ENCODE data around the gene LMCD1. TPM values are rescaled to one million over a fixed set of nuclear protein-coding genes. Genes with fewer than 3 reads are reported as not detected.

Gene LMCD1
- total RNA-seq, 1 experiment from 2014 or later: 59.6 TPM

DNA sequence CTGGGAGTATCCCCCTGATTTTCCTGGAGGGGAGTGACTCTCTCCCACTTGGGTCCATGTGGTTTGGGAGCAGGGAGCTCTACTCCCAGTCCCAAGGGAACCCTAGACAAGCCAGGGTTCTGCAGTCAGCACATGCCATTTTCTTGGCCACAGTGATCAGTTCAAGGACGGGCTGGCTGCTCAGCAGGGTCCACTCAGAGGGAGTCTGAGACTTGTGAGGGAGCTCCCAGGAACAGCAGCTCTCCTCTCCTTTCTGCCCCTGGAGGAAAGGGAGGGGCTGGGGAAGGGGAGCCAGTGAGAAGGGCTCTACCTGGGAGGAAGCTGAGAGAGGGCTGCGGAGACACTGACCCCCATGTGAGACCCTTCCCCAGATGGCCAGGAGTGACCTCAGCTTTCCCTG is 29.1 kb upstream of the LMCD1 start:
- DNase-seq: no peak
- Histone ChIP-seq H3K27me3 (no peaks in the 10 kb centered on the region), H3K4me3 (no peak overlapping the region)

DNA sequence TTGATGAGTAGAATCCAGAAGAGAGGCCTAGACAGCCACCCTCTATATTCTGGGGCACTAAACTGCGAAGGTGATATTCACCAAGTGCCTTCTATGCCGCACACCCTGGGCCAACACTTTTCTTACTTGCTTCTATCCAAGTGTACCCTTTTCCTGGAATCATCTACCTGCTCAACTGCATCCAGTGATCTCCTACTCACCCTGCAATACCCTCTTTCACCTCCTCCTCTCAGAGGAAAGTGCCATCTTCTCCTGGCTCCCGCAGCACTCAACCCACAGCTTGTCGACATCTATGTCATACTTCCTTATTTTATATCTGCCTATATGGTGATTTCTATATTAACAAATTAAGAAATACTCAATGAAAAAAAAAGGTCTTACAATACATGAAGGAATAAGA is 28.6 kb upstream of the LMCD1 start:
- Histone ChIP-seq H3K27me3 (no peaks in the 10 kb centered on the region), H3K9me3 (replicated peaks) (no peaks in the 10 kb centered on the region), H3K36me3 (no peaks in the 10 kb centered on the region), H3K27ac (no peak overlapping the region), H3K4me3 (no peak overlapping the region), H3K4me1 (no peaks in the 10 kb centered on the region)
- no peak for DNase-seq

More for the DNA sequence above, 29.1 kb upstream of the LMCD1 start:
- Histone ChIP-seq H3K4me1 (no peaks in the 10 kb centered on the region), H3K9me3 (replicated peaks) (no peaks in the 10 kb centered on the region), H3K27ac (no peak overlapping the region), H3K36me3 (no peaks in the 10 kb centered on the region)

DNA sequence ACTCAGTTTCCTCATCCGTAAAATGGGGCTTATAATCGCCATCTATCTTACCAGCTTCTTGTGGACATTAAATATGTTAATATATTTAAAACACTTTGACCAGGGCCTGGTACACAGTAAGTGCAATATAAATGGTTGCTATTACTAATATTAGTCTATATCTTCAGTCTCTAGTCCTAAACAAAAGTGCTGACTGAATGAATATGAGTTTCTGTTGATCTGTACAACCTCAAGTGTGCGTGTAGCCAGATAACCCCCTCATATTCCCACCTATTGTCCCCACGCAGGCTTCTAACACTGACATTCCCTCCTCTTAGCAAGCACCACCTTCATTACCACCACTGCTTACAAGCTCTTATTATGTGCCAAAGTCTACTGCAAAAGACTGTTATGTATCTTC is 27.6 kb upstream of the LMCD1 start:
- no peak for DNase-seq
- no peaks in the 10 kb centered on the region for H3K4me1 ChIP-seq
- no peaks in the 10 kb centered on the region for H3K27me3 ChIP-seq
- no peaks in the 10 kb centered on the region for H3K9me3 ChIP-seq (replicated peaks)
- no peaks in the 10 kb centered on the region for H3K36me3 ChIP-seq
- no peak overlapping the region for H3K27ac ChIP-seq
- H3K4me3 ChIP-seq: no peak overlapping the region

DNA sequence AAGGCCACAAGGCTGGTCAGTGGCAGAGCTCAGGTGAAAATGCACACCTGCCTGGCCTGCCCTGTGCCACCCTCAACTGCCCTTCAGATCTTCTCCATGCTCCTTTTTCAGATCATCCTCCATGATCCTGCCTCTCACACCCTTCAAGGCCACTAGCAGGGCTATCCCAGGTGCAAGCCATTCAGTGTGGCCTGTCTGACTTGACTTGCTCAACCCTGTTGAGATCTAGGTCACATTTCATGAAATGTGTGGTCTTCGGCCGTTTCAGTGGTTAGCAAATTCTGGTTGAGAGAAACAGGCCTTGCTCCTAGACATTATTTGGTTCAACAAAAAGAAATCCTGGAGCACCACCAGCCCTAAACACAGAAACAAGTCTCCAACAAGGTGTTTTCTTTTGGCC is 26.6 kb upstream of the LMCD1 start:
- H3K27me3 ChIP-seq: no peaks in the 10 kb centered on the region
- no peak for DNase-seq
- no peaks in the 10 kb centered on the region for H3K4me1 ChIP-seq
- no peaks in the 10 kb centered on the region for H3K9me3 ChIP-seq (replicated peaks)
- no peak overlapping the region for H3K4me3 ChIP-seq
- H3K36me3 ChIP-seq: no peaks in the 10 kb centered on the region
- H3K27ac ChIP-seq: no peak overlapping the region

DNA sequence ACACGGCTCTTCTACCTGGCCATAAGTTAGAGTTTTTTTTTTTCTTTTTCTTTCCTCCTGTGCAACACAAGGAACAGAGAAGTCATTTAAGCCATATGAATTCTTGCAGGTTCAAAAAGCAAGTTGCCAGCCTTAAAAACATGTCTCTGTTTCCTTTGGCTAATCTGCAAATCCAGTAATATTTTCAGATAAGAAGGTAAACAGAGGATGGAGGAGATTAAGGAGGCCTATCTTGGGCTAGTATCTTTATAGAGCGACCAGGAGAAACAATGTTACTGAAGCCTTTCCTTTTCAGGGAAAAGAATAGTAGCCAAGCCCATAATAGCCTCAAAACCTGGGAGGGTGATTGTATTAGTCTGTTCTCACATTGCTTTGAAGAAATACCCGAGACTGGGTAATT is 20.9 kb upstream of the LMCD1 start:
- no peak overlapping the region for H3K4me3 ChIP-seq
- peaks cover 24% of the 10 kb centered on the region for H3K4me1 ChIP-seq
- no peaks in the 10 kb centered on the region for H3K27me3 ChIP-seq
- H3K9me3 ChIP-seq (replicated peaks): peaks cover 7% of the 10 kb centered on the region; the same call in 1 of the 2 replicates
- DNase-seq: no peak
- no peaks in the 10 kb centered on the region for H3K36me3 ChIP-seq
- H3K27ac ChIP-seq: no peak overlapping the region

DNA sequence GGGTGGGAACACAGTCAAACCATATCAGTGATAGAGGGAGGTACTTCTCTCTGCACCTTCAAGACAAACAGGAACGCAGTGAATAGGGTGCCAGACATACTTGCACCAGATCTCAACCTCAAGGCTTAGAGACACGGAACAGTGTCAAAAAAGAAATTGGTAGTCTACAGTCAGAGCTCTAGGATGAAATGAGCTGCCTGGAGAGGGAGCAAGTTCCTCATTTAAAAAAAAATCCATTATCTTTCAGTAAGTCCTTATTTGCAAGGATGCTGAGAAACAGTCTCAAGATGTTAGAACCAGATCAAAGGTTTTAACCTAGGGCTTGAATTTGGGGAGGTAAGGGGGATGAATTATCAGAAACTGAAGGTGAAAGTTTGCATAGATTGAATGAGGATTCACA is 20.2 kb upstream of the LMCD1 start:
- Histone ChIP-seq H3K4me1 (peaks cover 24% of the 10 kb centered on the region), H3K27ac (no peak overlapping the region), H3K9me3 (replicated peaks) (peaks cover 7% of the 10 kb centered on the region; the same call in 1 of the 2 replicates), H3K27me3 (no peaks in the 10 kb centered on the region), H3K36me3 (no peaks in the 10 kb centered on the region), H3K4me3 (no peak overlapping the region)
- DNase-seq: no peak

DNA sequence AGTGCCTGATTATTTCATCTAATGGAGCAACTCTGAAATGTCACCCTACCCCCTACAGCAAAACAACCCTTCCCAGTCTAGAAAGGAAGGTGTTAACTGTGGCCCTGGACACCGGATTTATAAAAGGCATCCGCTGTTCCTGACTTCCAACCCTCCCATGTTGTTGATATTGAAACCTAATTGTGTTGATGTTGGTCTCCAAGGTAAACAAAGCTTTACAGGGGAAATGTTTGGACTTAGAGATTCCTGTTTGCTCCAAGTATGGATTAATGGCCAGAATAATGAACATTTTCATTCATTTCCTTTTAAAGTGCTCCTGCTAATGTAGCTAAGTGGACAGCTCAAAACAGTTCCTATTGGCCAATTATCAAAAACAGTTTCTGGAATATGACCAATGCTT is 19.4 kb upstream of the LMCD1 start:
- Histone ChIP-seq H3K27ac (peak overlapping the region; percentile 90), H3K9me3 (replicated peaks) (peaks cover 7% of the 10 kb centered on the region; the same call in 1 of the 2 replicates), H3K27me3 (no peaks in the 10 kb centered on the region), H3K4me3 (no peak overlapping the region), H3K4me1 (peaks cover 24% of the 10 kb centered on the region), H3K36me3 (no peaks in the 10 kb centered on the region)
- DNase-seq: no peak

DNA sequence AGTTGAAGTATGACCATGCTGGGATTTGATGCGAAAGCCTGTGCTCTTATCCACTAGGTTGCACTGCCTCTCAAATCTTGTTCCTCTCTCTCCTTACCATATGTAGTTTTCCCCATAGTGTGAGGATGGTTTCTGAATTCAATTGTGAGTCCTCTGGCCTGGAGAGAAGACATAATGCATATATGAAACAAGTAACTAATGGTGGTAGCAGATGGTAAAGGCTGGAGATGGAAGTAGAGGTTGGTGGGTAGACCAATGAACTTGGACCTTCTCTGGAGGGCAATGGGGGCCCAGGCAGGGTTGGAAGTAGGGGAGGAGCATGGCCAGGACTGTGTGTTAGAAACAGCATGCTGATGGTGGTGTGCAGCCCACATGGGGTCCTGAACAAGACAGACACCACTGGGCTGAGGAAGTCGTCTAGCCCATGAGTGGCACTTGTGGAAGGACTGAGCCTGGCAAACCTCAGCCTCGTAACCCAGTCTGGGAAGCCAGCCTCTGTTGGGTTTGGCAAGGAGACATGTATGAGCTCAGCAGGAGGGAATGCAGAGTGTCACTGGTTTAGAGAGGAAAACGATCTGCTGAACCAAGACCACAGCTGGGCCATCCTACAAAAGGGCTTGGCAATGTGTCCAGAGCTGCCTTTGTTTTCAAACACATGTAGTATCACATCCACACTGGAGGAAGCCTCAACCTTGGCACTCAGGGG is 18.5 kb upstream of the LMCD1 start:
- DNase-seq: peak; percentile 96 to 98
- H3K36me3 ChIP-seq: no peaks in the 10 kb centered on the region
- peak overlapping the region; percentile 90 for H3K27ac ChIP-seq
- peaks cover 7% of the 10 kb centered on the region; the same call in 1 of the 2 replicates for H3K9me3 ChIP-seq (replicated peaks)
- H3K4me1 ChIP-seq: peaks cover 24% of the 10 kb centered on the region
- H3K27me3 ChIP-seq: no peaks in the 10 kb centered on the region
- H3K4me3 ChIP-seq: no peak overlapping the region

DNA sequence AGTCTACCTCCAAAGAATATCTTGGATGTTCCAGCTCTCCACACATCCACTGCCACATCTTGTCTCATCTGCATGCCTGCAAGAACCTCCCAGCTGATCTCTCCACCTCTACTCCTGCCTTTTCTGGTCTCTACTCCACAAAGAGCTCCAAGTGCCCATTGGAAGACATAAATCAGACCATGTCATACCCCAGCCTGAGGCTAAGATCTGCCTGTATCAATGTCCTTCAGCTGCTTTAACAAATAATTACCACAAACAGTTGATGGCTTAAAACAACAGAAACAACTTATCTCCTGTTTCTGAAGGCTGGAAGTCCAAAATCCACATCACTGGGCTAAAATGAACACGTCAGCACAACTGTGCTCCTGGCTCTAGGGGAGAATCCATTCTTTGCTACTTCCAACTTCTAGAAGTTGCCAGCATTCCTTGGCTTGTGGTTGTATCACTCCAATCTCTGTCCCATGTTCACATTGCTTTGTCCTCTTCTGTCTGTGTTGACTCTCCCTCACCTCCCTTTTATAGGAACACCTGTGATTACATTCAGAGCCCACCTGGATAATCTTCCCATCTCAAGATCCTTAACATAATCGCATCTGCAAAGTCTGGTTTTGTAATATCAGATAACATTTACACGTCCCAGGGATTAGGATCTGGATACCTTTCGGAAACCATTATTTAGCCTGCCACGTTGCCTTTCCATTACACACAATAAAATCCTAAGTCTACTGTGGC is 17.0 kb upstream of the LMCD1 start:
- peaks cover 37% of the 10 kb centered on the region for H3K4me1 ChIP-seq
- H3K4me3 ChIP-seq: no peak overlapping the region
- H3K36me3 ChIP-seq: no peaks in the 10 kb centered on the region
- DNase-seq: peak in 1 of 2 experiments; percentile 54
- peaks cover 7% of the 10 kb centered on the region; the same call in 1 of the 2 replicates for H3K9me3 ChIP-seq (replicated peaks)
- peak overlapping the region; percentile 90 for H3K27ac ChIP-seq
- H3K27me3 ChIP-seq: no peaks in the 10 kb centered on the region

DNA sequence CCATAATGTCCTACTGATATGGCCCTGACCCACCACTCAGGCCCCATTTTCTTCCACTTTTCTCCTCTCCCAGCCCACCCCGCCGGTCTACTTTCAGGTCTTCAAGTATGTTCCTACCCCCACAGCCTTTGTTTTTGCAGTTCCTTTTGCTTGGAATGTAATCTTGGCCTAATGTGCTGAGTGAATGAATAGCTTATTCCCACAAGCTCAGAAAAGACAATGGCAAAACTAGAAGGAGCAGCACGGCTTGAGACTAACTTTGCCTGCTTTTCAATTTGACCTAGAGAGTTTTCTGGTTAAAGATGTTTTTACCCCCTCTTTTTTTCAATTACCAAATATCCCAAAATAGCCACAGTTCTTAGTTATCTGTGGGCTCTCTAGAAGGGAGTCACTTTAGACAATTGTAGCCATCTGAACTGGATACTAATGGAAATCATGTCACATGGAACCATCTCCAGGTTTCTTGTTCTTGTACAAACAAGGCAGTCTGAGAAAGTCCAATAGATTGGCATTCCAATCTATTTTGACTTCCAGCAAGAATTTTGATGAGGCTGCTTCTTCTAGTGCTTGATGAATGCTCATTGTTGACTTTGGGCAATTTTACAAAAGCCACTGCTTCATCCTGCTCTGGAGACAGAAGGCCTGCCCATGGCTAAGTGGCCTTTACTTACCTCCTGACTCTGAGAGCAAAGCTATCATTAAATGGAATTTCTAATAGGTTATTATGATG is 16.3 kb upstream of the LMCD1 start:
- peaks cover 45% of the 10 kb centered on the region for H3K4me1 ChIP-seq
- H3K27ac ChIP-seq: no peak overlapping the region

DNA sequence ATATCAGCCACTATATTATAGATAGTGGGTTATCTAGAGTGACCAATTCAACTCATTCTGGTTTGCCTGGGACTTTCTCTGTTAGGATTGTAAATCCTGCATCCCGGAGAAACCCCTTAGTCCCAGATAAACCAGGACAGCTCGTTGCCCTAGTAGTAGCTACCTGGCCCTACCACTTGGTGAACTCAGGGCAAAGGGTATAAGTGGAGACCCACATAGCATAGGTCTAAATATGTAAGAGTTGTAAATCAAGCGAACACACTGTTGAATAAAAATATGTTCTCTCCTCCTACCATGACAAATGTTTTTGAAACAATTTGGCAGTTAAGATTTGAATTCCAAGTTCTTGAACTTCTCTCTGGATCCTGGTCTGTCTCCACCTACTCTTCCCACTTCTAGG is 15.7 kb upstream of the LMCD1 start:
- Histone ChIP-seq H3K4me3 (no peak overlapping the region), H3K27ac (no peak overlapping the region), H3K9me3 (replicated peaks) (peaks cover 7% of the 10 kb centered on the region; the same call in 1 of the 2 replicates), H3K4me1 (peaks cover 51% of the 10 kb centered on the region), H3K36me3 (no peaks in the 10 kb centered on the region), H3K27me3 (no peaks in the 10 kb centered on the region)
- DNase-seq: no peak

More for the DNA sequence above, 16.3 kb upstream of the LMCD1 start:
- Histone ChIP-seq H3K4me3 (no peak overlapping the region), H3K27me3 (no peaks in the 10 kb centered on the region), H3K36me3 (no peaks in the 10 kb centered on the region), H3K9me3 (replicated peaks) (peaks cover 7% of the 10 kb centered on the region; the same call in 1 of the 2 replicates)
- DNase-seq: no peak

DNA sequence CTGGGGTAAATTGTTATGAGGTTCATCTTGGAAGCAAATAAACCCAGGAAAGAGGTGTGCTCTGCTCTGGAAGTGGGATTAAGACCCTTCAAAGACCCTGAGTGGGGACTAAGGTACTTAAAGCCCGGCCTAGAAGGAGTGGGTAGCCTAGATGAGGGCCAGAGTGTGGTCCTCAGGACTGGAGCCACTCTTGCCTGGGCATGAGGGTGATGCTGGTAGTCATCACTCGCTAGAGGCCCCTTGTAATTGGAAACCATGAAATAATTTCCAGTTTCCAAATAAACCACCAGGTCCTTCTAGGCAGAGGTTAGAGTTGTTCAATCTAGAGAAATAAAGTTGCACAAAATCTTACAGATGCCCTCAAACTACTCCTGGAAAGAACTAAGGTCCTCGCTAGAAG is 15.2 kb upstream of the LMCD1 start:
- Histone ChIP-seq H3K4me1 (peaks cover 54% of the 10 kb centered on the region), H3K27ac (no peak overlapping the region), H3K4me3 (no peak overlapping the region), H3K36me3 (no peaks in the 10 kb centered on the region), H3K27me3 (no peaks in the 10 kb centered on the region), H3K9me3 (replicated peaks) (peaks cover 7% of the 10 kb centered on the region; the same call in 1 of the 2 replicates)
- no peak for DNase-seq

DNA sequence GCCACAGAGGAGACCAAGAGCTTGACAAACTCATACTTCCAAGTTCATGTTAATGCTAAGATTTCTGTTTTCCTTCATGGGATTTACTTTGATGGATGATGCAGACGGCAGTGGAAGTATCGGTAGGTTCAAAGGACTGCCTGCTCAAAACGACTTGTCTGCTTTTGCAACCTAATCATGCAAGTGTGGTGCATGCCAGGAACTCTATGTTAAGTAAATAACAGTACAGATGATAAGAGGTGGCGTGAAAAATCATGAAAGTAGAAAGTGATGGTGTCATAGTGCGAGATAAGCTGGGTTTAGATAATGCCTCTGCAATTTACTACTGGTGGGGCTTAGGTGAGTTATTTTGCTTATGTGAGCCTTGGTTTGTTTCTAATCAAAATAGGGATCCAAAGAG is 14.7 kb upstream of the LMCD1 start:
- Histone ChIP-seq H3K4me1 (peaks cover 59% of the 10 kb centered on the region), H3K9me3 (replicated peaks) (peaks cover 7% of the 10 kb centered on the region; the same call in 1 of the 2 replicates), H3K36me3 (no peaks in the 10 kb centered on the region), H3K27ac (no peak overlapping the region), H3K4me3 (no peak overlapping the region), H3K27me3 (no peaks in the 10 kb centered on the region)
- DNase-seq: no peak

DNA sequence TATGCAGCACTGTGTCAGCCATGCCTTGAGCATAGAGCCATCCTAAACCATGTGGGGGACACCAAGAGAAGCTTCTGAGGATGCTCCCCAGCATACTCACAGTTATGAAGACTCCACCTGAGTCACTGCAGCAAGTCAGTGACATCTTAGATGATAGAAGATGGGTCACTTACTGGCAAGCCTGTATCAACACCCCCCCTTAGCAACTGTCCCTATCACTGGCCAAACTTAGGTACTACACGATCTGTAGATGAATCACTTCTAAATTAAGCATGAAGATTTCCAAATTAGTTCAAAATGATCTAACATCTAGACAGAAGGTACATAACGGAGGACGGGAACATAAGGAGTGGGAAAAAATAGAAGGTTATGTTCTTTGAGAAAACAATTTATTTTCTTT is 13.2 kb upstream of the LMCD1 start:
- DNase-seq: peak in 1 of 2 experiments; percentile 32
- peaks cover 4% of the 10 kb centered on the region; the same call in 1 of the 2 replicates for H3K9me3 ChIP-seq (replicated peaks)
- H3K27ac ChIP-seq: peak overlapping the region; percentile 91
- no peaks in the 10 kb centered on the region for H3K27me3 ChIP-seq
- H3K4me3 ChIP-seq: no peak overlapping the region
- H3K36me3 ChIP-seq: no peaks in the 10 kb centered on the region
- peaks cover 55% of the 10 kb centered on the region for H3K4me1 ChIP-seq

DNA sequence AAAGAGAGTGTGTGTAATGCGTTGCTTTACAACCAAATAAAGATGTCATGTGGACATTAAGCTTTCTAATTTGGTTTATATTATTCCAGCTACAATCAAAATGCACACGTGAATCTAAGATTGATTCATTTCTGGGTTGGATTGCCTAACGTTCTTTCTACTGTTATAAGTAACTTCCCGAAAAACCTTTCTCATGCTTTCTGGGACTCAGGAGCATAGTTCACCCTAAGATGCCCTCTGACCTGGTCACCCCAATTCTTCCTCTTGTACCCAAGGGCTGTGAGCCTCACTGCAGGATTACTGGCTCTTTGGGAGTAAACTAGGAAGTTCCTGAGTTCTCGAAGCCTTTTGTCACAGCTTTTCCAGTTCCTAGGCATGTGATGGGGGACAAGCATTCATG is 12.7 kb upstream of the LMCD1 start:
- peaks cover 55% of the 10 kb centered on the region for H3K4me1 ChIP-seq
- no peaks in the 10 kb centered on the region for H3K36me3 ChIP-seq
- H3K27me3 ChIP-seq: no peaks in the 10 kb centered on the region
- H3K9me3 ChIP-seq (replicated peaks): peaks cover 4% of the 10 kb centered on the region; the same call in 1 of the 2 replicates
- peak overlapping the region; percentile 91 for H3K27ac ChIP-seq
- H3K4me3 ChIP-seq: no peak overlapping the region
- no peak for DNase-seq

Data from SJCRH30 (cell line).